GM10248 (cell line): Measurements from ENCODE around the gene TSR2.

Source experiments
- CTCF ChIA-PET: fragments of 300-600 bp; sonication (Branson Sonifier 250); formaldehyde crosslinking; extraction: SDS; loops from one replicate; lab custom pipeline; 2021; ENCODE audit warnings: antibody characterized with exemption; lab: Yijun Ruan, JAX
- POLR2A ChIA-PET: fragments of 350-650 bp; sonication (Branson Sonifier 250); formaldehyde crosslinking; extraction: SDS; loops from one replicate; lab custom pipeline; 2020; ENCODE audit warnings: antibody characterized with exemption; lab: Yijun Ruan, JAX
- DNase-seq: peaks from one replicate; pipeline ENCODE4 v3.0.0; 2012; ENCODE audit errors: extremely low spot score
- CTCF ChIP-seq: IDR thresholded peaks from 2 replicates; pipeline ENCODE4 v1.5.1; 2012; ENCODE audit warnings: mild to moderate bottlenecking, low read depth; ENCODE audit errors: extremely low read depth, missing control alignments, control extremely low read depth

TSR2 gene

GRCh38 chrX:54416965-54417364 lies 23.2 kb upstream of the TSR2 start:
- DNase-seq, result no peak
- ChIA-PET CTCF (no interaction called here), POLR2A (no interaction called here)
- TF ChIP-seq CTCF, result no peak

- CTCF ChIA-PET, result no interaction called here
- POLR2A ChIA-PET, result no interaction called here
- no peak for DNase-seq
- no peak for TF ChIP-seq CTCF
Measured at GRCh38 chrX:54419559-54420302, 20.5 kb upstream of the TSR2 start.

- TF ChIP-seq CTCF, result no peak
- DNase-seq, result no peak
- ChIA-PET CTCF (no interaction called here), POLR2A (no interaction called here)
Measured at GRCh38 chrX:54422168-54422567, 18.0 kb upstream of the TSR2 start.

- CTCF ChIA-PET, result no interaction called here
Measured at GRCh38 chrX:54423161-54423888, 16.9 kb upstream of the TSR2 start.

GRCh38 chrX:54427837-54428424 lies 12.3 kb upstream of the TSR2 start:
- POLR2A ChIA-PET, result no interaction called here
- TF ChIP-seq CTCF, result no peak
- CTCF ChIA-PET, result no interaction called here
- DNase-seq, result no peak

More at GRCh38 chrX:54423161-54423888, 16.9 kb upstream of the TSR2 start:
- no peak for TF ChIP-seq CTCF
- POLR2A ChIA-PET, result no interaction called here
- DNase-seq, result peak; percentile 39

GRCh38 chrX:54430519-54430918 lies 9.7 kb upstream of the TSR2 start:
- CTCF ChIA-PET, result interaction anchor here (1.6 kb wide), 1 partner anchor 23 kb away, joined by 3 read pairs; no protein-coding TSS in a partner anchor
- POLR2A ChIA-PET, result no interaction called here
- DNase-seq, result no peak
- no peak for TF ChIP-seq CTCF
